Measurements from ENCODE around the gene COX6A1. TPM values are rescaled to one million over a fixed set of nuclear protein-coding genes. Genes with fewer than 3 reads are reported as not detected.
"Not testable (repeated sequence)": the region's sequence is repeated elsewhere in the genome, so short reads cannot be mapped to it uniquely, and the experiment has no call there.

The COX6A1 gene
- total RNA-seq, 1 donor from 2014 or later: 375 TPM

DNA sequence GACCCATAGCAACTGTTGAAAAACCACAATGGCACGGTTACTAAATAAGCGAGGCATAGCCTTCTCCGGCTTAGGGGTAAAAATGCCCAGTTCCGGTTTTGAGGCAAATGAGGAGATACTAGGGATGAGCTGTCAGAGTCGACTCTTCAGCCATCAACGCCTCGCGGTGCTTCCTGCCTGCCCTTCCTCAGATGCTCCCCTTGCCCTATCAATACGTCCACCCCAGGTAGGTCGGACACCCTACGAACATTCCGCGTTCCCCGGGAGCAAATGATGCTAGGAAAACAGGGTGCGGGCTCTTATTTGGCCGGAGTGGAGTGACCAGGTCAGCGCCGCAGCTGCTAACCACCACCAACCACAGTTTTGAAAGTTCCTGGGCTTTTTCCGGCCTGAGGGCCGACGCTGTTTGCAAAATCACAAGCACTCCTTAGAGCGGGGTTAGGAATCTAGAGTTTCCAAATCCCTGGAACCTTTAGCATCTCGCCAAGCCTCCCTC is 30.5 kb downstream of the COX6A1 start:
- DNase-seq (ENCODE audit: low spot score): peak; percentile 14

DNA sequence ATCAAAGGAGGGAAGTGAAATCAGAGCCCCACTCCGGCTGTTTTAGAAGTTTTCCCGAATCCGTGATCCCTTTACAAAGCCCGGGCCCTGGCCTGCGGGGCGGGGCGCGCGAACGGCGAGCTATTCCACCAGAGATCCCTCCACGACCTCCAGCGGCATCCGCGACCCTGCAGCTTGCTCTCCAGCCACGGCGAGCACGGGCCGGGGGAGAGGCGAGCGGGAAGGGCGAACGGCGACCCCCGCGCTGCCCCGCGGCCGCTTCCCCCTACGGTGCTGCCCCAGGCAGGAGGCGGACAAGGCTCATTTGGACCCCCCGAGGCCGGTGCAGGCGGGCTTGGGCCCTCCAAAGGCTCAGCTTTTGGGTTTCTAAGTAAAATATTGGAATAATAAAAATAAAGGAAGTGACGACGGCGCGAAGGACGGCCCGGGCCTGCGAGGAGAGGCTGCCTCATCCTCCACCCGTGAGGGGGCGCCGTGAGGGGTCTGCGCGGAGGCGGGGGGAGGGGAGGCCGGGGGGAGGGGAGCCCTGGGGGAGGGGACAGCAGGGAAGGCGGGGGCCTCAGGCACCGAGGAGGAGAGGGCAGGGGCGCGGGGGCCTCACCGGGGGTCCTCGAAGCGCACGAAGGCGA is 31.0 kb downstream of the COX6A1 start:
- peak; percentile 15 for DNase-seq (ENCODE audit: low spot score)

GRCh38 chr12:120469450-120470149 is 31.7 kb downstream of the COX6A1 start, which contains the start of gene SRSF9:
Gene SRSF9 (minus strand): TSS chr12:120469748. CDS start chr12:120469609, 139 bp downstream.
- peak; percentile 96 for DNase-seq (ENCODE audit: low spot score)

DNA sequence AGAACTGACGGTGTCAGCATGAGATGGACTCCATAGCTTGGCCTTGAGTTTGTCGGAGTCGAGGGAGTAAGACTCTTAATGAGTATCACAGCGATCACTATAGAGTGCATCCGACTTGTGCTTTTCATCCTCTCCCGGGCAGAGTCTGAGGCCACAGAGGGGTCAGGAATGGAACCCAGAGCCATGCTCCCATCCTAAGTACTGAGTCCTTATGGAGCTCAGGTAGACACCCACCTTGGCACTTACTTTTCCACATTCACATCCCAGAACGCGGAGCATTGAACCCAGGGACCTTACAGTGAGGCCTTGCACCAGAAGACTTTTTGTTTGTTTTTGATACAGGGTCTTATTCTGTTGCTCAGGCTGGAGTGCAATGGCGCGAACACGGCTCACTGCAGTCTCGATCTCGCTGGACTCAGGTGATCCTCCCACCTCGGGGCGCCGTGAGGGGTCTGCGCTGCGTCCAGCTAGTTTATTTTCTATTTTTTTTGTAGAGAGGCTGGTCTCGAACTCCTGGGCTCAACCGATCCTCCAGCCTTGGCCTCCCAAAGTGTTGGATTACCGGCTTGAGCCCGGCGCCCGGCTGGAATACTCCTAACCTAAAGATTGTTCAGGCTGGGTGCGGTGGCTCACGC is 32.4 kb downstream of the COX6A1 start:
- peak; percentile 10 for DNase-seq (ENCODE audit: low spot score)

DNA sequence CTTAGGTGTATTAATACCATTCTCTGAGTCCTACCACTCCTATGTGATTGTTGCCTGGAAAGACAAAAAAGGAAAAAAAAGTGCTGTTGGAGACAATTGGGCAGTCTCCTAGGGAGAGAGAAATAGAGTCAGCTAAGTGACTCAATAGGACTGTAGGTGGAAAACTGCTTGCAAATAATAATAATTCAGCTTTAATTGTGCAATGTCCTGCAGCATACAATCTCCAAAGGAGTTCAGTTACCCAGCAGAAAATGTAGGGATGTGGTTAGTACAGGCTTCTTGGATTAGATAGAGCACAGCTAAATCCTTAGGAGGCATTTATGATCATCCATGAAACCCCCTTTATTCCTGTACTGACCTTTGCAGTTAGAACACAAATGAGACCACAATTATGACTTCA is 34.6 kb downstream of the COX6A1 start:
- DNase-seq (ENCODE audit: low spot score): no peak

DNA sequence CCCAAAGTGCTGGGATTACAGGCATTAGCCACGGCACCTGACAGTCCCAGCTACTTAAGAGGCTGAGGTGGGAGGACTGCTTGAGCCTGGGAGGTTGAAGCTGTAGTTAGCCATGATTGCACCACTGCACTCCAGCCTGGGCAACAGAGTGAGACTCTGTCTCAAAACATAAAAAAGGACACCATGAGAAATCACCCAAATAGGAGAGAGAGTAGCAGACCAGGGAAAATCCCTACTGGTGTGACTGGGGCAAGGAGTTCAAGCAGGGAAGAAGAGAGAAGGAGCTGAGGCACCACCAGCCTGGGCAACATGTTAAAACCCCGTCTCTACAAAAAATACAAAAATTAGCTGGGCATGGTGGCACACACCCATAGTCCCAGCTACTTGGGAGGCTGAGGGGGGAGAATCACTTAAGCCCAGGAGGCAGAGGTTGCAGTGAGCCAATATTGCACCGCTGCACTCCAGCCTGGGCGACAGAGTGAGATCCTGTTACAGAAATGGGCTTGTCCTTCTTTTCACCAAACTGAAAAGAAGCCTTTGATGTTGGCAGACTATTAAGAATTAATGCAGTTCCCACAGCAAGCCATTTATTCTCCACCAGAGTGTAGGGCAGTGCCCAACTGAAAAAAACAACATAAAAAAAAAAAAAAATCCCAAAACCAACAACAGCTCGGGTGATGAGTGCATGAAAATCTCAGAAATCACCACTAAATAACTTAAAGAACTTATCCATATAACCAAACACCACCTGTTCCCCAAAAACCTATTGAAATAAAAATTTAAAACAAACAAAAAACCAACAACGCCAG is 36.1 kb downstream of the COX6A1 start:
- DNase-seq (ENCODE audit: low spot score): no peak

- DNase-seq (ENCODE audit: low spot score): peak; percentile 48
These were observed 36.7 kb downstream of the COX6A1 start for GRCh38 chr12:120474616-120474960.

GRCh38 chr12:120475643-120476042 is 37.7 kb downstream of the COX6A1 start:
- DNase-seq (ENCODE audit: low spot score): no peak

GRCh38 chr12:120479458-120479857 is 41.5 kb downstream of the COX6A1 start:
- no peak for DNase-seq (ENCODE audit: low spot score)

GRCh38 chr12:120480211-120480610 is 42.3 kb downstream of the COX6A1 start:
- no peak for DNase-seq (ENCODE audit: low spot score)

- DNase-seq (ENCODE audit: low spot score): no peak
These were observed 43.3 kb downstream of the COX6A1 start for GRCh38 chr12:120481022-120481767.

DNA sequence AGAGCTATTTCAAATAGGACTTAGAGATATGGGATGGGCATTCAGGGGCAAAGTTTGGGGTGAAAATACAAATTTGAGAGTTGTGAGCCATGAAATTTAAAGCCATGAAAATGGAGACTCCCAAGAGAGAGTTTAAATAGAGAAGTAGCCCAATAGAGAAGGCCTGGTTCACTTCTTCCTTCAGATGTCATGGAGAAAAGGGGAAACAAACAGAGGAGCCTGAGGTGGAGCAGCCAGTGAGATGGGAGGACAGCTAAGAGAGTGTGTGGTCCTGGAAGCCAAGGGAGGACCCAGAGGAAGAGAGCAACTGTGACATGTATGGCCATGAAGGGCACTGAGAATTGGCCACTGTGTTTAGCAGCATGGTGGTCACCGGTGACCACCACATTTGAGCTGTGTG is 45.7 kb downstream of the COX6A1 start:
- DNase-seq (ENCODE audit: low spot score): no peak

DNA sequence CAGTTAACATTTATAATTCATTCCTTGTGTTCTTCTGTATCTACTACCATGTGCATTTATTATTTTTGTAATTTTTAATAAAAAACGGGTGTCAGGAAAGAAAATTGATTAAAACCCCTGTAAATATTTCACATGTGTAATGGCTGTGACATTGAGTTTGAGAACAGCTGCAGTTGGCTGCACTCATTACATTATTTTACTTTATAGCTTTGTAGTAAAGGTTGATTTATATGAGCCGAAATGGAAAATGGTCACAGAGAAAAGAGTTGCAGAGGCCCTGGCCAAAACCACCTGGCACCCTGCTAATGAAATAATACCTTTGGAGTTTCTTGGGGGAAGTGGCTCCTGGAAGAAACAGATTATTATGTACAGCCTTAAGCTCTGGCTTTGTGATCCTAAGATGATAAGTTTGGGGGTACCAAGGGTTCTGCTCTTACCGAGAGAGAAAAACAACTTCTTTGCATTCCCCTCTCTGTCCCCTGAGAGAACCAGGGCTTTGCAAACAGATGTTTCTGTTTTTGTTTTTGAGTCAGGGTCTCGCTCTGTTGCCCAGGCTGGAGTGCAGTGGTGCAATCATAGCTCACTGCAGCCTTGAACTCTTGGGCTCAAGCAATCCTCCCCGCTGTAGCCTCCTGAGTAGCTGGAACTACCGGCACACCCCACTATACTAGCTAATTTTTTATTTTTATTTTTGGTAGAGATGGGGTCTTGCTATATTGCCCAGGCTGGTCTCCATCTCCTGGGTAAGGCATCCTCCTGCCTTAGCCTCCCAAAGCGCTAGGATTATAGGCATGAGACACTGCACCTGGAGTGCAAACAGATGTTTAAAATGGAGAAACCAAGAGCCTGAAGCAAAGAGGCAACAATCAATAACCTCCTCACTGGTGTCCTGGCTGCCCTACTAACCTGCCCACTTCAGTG is 48.3 kb downstream of the COX6A1 start:
- no peak for DNase-seq (ENCODE audit: low spot score)

GRCh38 chr12:120487552-120487951 is 49.6 kb downstream of the COX6A1 start:
- not testable (repeated sequence) for DNase-seq (ENCODE audit: low spot score)

DNA sequence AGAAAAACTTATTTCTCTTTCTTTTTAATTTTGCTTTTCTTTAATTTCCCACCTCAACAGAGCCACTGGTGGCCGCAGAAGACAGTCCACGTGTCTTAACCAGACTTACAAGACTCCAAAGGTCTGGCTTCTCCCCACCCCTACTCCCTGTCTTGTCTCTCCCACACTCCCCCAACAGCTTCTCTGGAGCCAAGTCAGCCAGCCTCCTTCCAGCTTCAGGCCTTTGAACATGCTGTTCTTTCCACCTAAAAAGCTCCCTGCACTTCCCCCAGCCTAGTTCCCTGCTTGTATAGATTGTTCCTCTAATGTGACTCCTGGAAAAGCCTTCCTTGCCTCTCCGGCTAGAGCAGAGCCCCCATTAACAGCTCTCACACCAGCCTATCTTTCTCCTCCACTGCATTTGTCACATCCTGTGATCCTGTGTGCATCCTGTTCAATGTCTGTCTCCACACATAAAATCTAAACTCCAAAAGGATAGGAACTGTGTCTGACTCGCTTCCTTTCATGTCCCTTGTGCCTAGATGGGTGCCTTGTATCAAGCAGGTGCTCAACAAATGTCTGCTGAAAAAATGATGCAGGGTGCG is 50.2 kb downstream of the COX6A1 start:
- no peak for DNase-seq (ENCODE audit: low spot score)

DNA sequence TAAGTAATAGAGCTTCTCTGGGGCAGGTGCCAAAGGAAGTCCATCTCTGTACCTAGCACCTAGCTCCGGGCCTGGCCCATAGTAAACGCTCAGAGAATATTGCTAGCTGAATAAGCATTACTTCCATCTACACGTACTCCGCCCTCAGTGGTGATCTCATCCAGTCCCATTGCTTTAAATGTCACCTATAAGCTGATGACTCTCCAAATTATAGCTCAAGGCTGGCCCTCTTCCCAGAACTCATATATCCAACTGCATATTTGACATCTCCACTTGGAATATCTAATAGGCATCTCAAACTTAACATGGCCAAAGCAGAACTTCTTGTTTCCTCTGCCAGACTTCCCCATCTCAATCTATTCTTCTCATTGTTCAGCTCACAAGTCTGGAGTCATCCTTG is 51.1 kb downstream of the COX6A1 start:
- no peak for DNase-seq (ENCODE audit: low spot score)

DNA sequence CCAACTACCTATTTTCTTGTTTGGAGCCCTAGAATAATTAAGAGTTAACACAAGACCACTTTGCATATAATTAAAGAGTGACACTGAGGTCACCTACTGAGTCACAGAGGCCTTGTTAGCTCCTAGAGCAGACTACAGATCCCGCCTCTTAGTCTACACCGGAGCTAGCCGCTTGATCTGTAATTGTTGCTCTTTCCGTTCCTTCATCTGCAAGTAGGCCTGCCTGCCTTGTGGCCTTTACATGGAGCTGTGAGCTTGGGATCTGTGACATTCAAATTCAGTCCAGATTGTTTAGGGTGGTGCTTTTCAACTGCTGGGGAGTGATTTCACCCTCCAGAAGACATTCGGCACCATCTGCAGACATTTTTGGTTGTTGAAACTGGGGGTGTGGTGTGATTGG is 52.4 kb downstream of the COX6A1 start:
- no peak for DNase-seq (ENCODE audit: low spot score)
